Spleen (tissue), 7 donors: ENCODE measurements around the gene ABCB9.

Source experiments
- POLR2A ChIP-seq, 3 donors: fragments of 450-650 bp; IDR thresholded peaks; one replicate each; pipeline ENCODE4 v1.5.1; 2017; ENCODE audit warnings: antibody characterized with exemption in 3 of 3, mild to moderate bottlenecking in 1 of 3
- POLR2AphosphoS5 ChIP-seq, 3 donors: sonication (generic); formaldehyde crosslinking; IDR thresholded peaks; one replicate each; pipeline ENCODE4 v1.5.1; 2017; ENCODE audit warnings: antibody characterized with exemption in 3 of 3
- TF ChIP-seq, protein P1 (sequence below), 11 experiments: fragments of 200-600 bp in 7 of 11; fragments of 450-650 bp in 4 of 11; sonication (generic) in 4 of 11; IDR thresholded peaks in 8 of 11; conservative IDR thresholded peaks in 3 of 11; 1 replicate in 7 of 11; 2 replicates in 4 of 11; pipeline versions ENCODE4 v1.4.0 to v1.8.0; 2016 to 2021; ENCODE audit warnings: antibody characterized with exemption in 11 of 11, inconsistent platforms in 4 of 11, mild to moderate bottlenecking in 1 of 11
- donor health status: DM: no; HTN: no; CAD: no; lungs with moderate emphysema.
- donor health status: DM: no; HTN: no; CAD: no.
- donor health status: DM: no; HTN: no; CAD: no.

DNA sequence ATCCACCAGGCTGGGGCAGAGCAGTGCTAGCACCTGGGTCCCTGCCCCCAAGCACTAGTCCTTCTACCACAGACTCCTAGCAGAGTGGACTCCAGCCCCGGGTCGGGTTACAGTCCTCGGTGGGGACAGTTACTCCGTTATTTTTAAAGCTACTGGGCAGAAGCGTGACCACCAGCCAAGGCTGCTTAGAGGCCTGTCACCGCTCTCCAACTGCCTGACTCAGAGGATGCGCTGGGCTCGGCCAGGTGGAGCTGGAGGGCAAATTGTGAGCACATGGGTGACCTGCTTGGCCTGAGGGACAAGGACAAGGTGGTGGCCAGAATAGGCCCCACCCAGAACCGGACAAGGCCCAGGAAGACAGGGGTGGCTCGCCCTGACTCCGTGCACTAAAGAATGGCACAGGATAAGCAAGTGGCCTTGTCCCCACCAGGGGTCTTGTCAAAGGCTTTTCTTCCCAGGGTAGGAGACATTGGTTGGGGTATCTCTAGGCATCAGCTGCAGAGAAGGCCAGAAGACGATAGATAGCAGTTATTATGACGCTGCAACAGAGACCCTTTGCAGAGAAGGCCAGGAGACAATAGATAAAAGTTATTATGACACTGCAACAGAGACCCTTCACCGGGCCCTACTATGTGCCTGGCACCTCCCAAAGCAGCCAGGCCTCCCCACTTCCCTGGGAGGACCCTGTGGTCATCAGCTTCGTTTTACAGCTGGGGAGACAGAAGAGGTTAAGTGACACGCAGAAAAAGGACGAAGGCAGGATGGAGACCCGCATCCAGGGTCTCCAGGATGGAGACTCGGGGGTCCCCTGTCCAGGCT is 1.6 kb downstream of the ABCB9 start:
- TF ChIP-seq, protein P1, sequence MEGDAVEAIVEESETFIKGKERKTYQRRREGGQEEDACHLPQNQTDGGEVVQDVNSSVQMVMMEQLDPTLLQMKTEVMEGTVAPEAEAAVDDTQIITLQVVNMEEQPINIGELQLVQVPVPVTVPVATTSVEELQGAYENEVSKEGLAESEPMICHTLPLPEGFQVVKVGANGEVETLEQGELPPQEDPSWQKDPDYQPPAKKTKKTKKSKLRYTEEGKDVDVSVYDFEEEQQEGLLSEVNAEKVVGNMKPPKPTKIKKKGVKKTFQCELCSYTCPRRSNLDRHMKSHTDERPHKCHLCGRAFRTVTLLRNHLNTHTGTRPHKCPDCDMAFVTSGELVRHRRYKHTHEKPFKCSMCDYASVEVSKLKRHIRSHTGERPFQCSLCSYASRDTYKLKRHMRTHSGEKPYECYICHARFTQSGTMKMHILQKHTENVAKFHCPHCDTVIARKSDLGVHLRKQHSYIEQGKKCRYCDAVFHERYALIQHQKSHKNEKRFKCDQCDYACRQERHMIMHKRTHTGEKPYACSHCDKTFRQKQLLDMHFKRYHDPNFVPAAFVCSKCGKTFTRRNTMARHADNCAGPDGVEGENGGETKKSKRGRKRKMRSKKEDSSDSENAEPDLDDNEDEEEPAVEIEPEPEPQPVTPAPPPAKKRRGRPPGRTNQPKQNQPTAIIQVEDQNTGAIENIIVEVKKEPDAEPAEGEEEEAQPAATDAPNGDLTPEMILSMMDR (IDR thresholded peaks at IDR 0.05 in 8 of 11, conservative IDR thresholded peaks at IDR 0.05 in 3 of 11): no peak
- TF ChIP-seq POLR2AphosphoS5 (IDR thresholded peaks at IDR 0.05) (no peak), POLR2A (IDR thresholded peaks at IDR 0.05) (no peak)
